BE2C (cell line): ENCODE data around the gene CDC23.

ENCODE experiments used
- DNase-seq: peaks from one replicate; pipeline ENCODE4 v3.0.0-alpha.2; 2020
- H3K27me3 ChIP-seq: fragments of 250-450 bp; sonication (Bioruptor Pico); 2 replicates; pipeline ENCODE4 v1.5.1; 2020; ENCODE audit warnings: mild to moderate bottlenecking
- H3K36me3 ChIP-seq: fragments of 250-450 bp; sonication (Bioruptor Pico); 2 replicates; pipeline ENCODE4 v1.5.1; 2020; ENCODE audit warnings: mild to moderate bottlenecking
- H3K4me1 ChIP-seq: fragments of 250-450 bp; sonication (Bioruptor Pico); 2 replicates; pipeline ENCODE4 v1.5.1; 2020
- H3K4me3 ChIP-seq: 2 replicates; pipeline ENCODE4 v1.5.1; 2011; ENCODE audit warnings: low read depth, low read length
- H3K9me3 ChIP-seq: fragments of 250-450 bp; sonication (Bioruptor Pico); 2 replicates; pipeline ENCODE4 v1.5.1; 2020
- CTCF ChIP-seq: IDR thresholded peaks from 2 replicates; pipeline ENCODE4 v1.5.1; 2012; ENCODE audit warnings: mild to moderate bottlenecking, low read depth, low read length

CDC23 gene

GRCh38 chr5:138188626-138189025 is 24.5 kb downstream of the CDC23 start:
- no peak for TF ChIP-seq CTCF
- Histone ChIP-seq H3K36me3 (peaks cover 85% of the 10 kb centered on the region), H3K4me1 (no peaks in the 10 kb centered on the region), H3K27me3 (no peaks in the 10 kb centered on the region), H3K9me3 (no peaks in the 10 kb centered on the region), H3K4me3 (no peak overlapping the region)
- no peak for DNase-seq

GRCh38 chr5:138186002-138186447 is 27.1 kb downstream of the CDC23 start:
- H3K27me3 ChIP-seq = no peaks in the 10 kb centered on the region
- H3K36me3 ChIP-seq = peaks cover 96% of the 10 kb centered on the region
- H3K4me3 ChIP-seq = no peak overlapping the region
- no peak for TF ChIP-seq CTCF
- DNase-seq = no peak
- H3K9me3 ChIP-seq = no peaks in the 10 kb centered on the region
- no peaks in the 10 kb centered on the region for H3K4me1 ChIP-seq

GRCh38 chr5:138182808-138183207 is 30.3 kb downstream of the CDC23 start:
- no peaks in the 10 kb centered on the region for H3K4me1 ChIP-seq
- no peaks in the 10 kb centered on the region for H3K27me3 ChIP-seq
- no peaks in the 10 kb centered on the region for H3K9me3 ChIP-seq
- no peak for DNase-seq
- no peak overlapping the region for H3K4me3 ChIP-seq
- peaks cover 76% of the 10 kb centered on the region for H3K36me3 ChIP-seq
- TF ChIP-seq CTCF = no peak

GRCh38 chr5:138180841-138181240 is 32.3 kb downstream of the CDC23 start:
- no peak for TF ChIP-seq CTCF
- peaks cover 60% of the 10 kb centered on the region for H3K36me3 ChIP-seq
- no peaks in the 10 kb centered on the region for H3K4me1 ChIP-seq
- no peaks in the 10 kb centered on the region for H3K27me3 ChIP-seq
- H3K4me3 ChIP-seq = no peak overlapping the region
- no peak for DNase-seq
- H3K9me3 ChIP-seq = no peaks in the 10 kb centered on the region

GRCh38 chr5:138180183-138180782 is 32.8 kb downstream of the CDC23 start:
- peak; percentile 77 for TF ChIP-seq CTCF
- peak; percentile 24 for DNase-seq
- Histone ChIP-seq H3K36me3 (peaks cover 55% of the 10 kb centered on the region), H3K4me1 (no peaks in the 10 kb centered on the region), H3K4me3 (peak overlapping the region; percentile 87), H3K27me3 (no peaks in the 10 kb centered on the region), H3K9me3 (no peaks in the 10 kb centered on the region)

- peaks cover 51% of the 10 kb centered on the region for H3K36me3 ChIP-seq
- no peaks in the 10 kb centered on the region for H3K27me3 ChIP-seq
- H3K9me3 ChIP-seq = no peaks in the 10 kb centered on the region
- peak; percentile 13 for DNase-seq
- TF ChIP-seq CTCF = no peak
- peak overlapping the region; percentile 87 for H3K4me3 ChIP-seq
- H3K4me1 ChIP-seq = no peaks in the 10 kb centered on the region
Observed at GRCh38 chr5:138179277-138179857, 33.8 kb downstream of the CDC23 start.
